ENCODE data around the gene PODXL. TPM values are rescaled to one million over a fixed set of nuclear protein-coding genes. Genes with fewer than 3 reads are reported as not detected.

PODXL gene
- total and polyA plus RNA-seq, 3 donors from 2014 or later = 15.4 to 27.3 (median 19.4) TPM

- Histone ChIP-seq H3K36me3 (ENCODE audit: low read depth, missing control alignments) (no peaks in the 10 kb centered on the region), H3K27me3 (no peaks in the 10 kb centered on the region), H3K27ac (no peak overlapping the region), H3K4me1 (no peaks in the 10 kb centered on the region), H3K4me3 (no peak overlapping the region), H3K9me3 (no peaks in the 10 kb centered on the region)
- intact Hi-C loops (cut with DNase I; ENCODE audit: low total_unique reads) = no loop called here
- no peak for DNase-seq
- WGBS, 2 donors = 65 to 73% methylated on average over 2 of the region's 2 CpGs
- TF ChIP-seq CTCF (IDR thresholded peaks at IDR 0.05) (no peak), POLR2A (IDR thresholded peaks at IDR 0.05) (no peak)
Measured at GRCh38 chr7:131562941-131563340, 6.5 kb upstream of the PODXL start.

DNA sequence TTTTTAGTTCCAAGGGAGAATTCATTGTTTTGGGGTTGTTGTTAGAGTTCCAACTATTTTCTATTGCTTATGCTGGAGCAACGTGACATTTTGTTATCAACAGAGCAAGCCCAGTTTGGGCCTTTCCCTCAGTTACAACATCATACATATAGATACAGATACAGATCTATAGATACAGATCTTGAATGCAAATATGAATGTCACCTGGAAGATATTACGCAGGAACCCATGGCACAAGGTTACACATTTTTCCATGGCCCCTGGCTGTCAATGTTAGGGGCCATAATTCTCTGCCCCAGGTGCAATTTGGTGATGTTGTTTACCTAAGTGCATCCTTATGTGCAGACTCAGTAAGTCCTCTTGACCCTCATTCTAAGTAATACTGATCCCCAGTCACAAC, 3.6 kb upstream of the PODXL start:
- intact Hi-C loops (cut with DNase I; ENCODE audit: low total_unique reads) = no loop called here
- no peak for TF ChIP-seq POLR2A (IDR thresholded peaks at IDR 0.05)
- TF ChIP-seq CTCF (IDR thresholded peaks at IDR 0.05) = no peak
- no peak for DNase-seq
- Histone ChIP-seq H3K27me3 (no peaks in the 10 kb centered on the region), H3K36me3 (ENCODE audit: low read depth, missing control alignments) (no peaks in the 10 kb centered on the region), H3K4me1 (peaks cover 18% of the 10 kb centered on the region), H3K27ac (no peak overlapping the region), H3K9me3 (no peaks in the 10 kb centered on the region), H3K4me3 (no peak overlapping the region)
- 89 to 91% methylated on average over 2 of the region's 2 CpGs for WGBS, 2 donors

- H3K36me3 ChIP-seq (ENCODE audit: low read depth, missing control alignments) = no peaks in the 10 kb centered on the region
- peak overlapping the region in 1 of 2 donors; percentile 29 for H3K4me3 ChIP-seq
- peak; percentile 48 for DNase-seq
- H3K27ac ChIP-seq = no peak overlapping the region
- H3K27me3 ChIP-seq = no peaks in the 10 kb centered on the region
- TF ChIP-seq POLR2A (IDR thresholded peaks at IDR 0.05) (no peak), CTCF (IDR thresholded peaks at IDR 0.05) (no peak)
- no peaks in the 10 kb centered on the region for H3K9me3 ChIP-seq
- H3K4me1 ChIP-seq = peaks cover 18% of the 10 kb centered on the region
- 3% methylated on average over 25 to 32 of the region's 32 CpGs for WGBS, 2 donors
- intact Hi-C loops (cut with DNase I; ENCODE audit: low total_unique reads) = no loop called here
Measured at GRCh38 chr7:131557652-131558385, 1.4 kb upstream of the PODXL start.

DNA sequence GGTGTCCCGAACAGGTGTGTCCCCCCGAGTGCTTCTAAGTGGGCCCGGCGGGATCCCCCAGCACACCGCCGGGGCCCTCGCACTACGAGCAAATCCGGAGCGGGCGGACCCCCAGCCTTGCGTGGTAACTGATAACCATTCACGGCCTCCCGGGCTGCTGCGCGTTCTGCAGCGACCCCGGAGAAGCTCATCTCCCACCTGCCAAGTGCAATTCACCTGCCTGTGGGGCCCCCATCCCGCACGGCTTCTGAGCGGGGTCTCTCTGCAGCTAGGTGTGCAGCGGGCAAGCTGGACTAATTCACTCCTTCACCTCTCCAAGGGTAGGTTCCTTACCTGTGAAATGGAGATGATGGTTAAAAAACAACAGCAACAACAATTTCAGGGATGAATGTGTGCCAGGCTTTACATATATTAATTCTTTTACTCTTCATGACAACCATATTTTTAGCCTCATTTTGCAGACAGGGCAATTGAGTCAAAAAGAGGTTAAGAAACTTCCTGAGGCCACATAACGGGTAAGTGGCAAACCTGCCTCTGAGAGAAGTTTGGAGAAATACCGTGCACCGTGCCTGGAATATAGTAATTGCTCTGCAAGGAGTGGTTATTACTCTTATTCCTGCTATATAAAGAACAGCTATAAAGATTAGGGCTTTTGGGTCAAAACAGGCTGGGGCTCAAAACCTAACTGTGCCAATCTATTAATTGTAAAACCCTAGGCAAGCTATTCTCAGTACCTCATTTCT, 652 bp upstream of the PODXL start:
- TF ChIP-seq CTCF (IDR thresholded peaks at IDR 0.05) = no peak
- TF ChIP-seq POLR2A (IDR thresholded peaks at IDR 0.05) = no peak
- Histone ChIP-seq H3K36me3 (ENCODE audit: low read depth, missing control alignments) (no peaks in the 10 kb centered on the region), H3K9me3 (no peaks in the 10 kb centered on the region), H3K4me3 (peak overlapping the region; percentile 39 to 62), H3K4me1 (peaks cover 18% of the 10 kb centered on the region), H3K27me3 (no peaks in the 10 kb centered on the region), H3K27ac (no peak overlapping the region)
- no peak for DNase-seq
- intact Hi-C loops (cut with DNase I; ENCODE audit: low total_unique reads) = no loop called here
- 2 to 5% methylated on average over 3 to 25 of the region's 25 CpGs for WGBS, 2 donors

All from testis (tissue), 3 donors.